ENCODE measurements around the gene DSCAM. TPM values are rescaled to one million over a fixed set of nuclear protein-coding genes. Genes with fewer than 3 reads are reported as not detected.

DSCAM gene
- total and polyA plus RNA-seq, 10 of the 15 experiments (the other 5 are each of a cell fraction or from before 2014, with no cell fraction given), result not detected

DNA sequence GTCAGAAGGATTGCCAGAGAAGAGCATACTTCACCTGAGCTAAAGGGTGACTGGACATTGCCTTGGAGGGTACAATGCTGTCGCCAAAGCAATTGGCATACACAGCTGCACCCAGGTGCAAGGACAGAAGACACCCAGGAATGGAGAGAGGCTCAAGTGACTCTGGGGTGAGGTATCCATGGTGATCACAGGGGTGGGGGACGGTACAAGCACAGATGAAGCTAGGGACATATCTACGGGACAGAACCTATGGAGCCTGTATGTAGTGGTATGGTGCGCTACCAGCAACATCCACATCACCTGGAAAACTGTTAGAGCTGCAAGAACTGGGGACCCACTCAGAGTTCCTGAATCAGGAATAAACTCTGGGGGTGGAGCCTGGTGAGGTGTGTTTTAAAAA lies 693.6 kb downstream of the DSCAM start:
- no peaks in the 10 kb centered on the region; the same call in 2 of the 3 replicates for H3K9me3 ChIP-seq (replicated peaks; ENCODE audit: control insufficient read depth, insufficient read depth, low read length)
- H3K27me3 ChIP-seq (replicated peaks in 1 of 2; ENCODE audit: control insufficient read depth in 2 of 2, insufficient read depth in 2 of 2, low read length in 1 of 2), result no peaks in the 10 kb centered on the region
- no peak overlapping the region for H3K9ac ChIP-seq (ENCODE audit: control insufficient read depth, insufficient read depth, low read length)
- no peaks in the 10 kb centered on the region for H3K36me3 ChIP-seq (ENCODE audit: control insufficient read depth in 2 of 2, insufficient read depth in 2 of 2, low read length in 1 of 2)
- POLR2A ChIA-PET, result no interaction called here
- RAD21 ChIA-PET (ENCODE audit: unreplicated experiment), result no interaction called here
- no peak for FAIRE-seq
- H3K4me1 ChIP-seq (ENCODE audit: control insufficient read depth, insufficient read depth, low read length), result no peaks in the 10 kb centered on the region
- 21% methylated on average over 4 of the region's 4 CpGs for WGBS (ENCODE audit: insufficient coverage, insufficient replicate concordance, low lambda C conversion rate, missing lambda C conversion rate)
- no TSS peak for BruUV-seq (replicated peaks)
- no peaks in the 10 kb centered on the region for H4K20me1 ChIP-seq (ENCODE audit: control insufficient read depth, insufficient read depth)
- DNase-seq (ENCODE audit: low read depth, low spot score), result no peak
- in situ Hi-C loops (cut with MboI), result no loop called here
- no peak for TF ChIP-seq TCF3 (IDR thresholded peaks at IDR 0.05; ENCODE audit: borderline replicate concordance, insufficient read depth, low read depth, low read length)
- TF ChIP-seq ZSCAN29 (IDR thresholded peaks at IDR 0.05), result no peak
- TF ChIP-seq MTA2 (IDR thresholded peaks at IDR 0.05; ENCODE audit: low read depth), result no peak
- TF ChIP-seq, protein P1, sequence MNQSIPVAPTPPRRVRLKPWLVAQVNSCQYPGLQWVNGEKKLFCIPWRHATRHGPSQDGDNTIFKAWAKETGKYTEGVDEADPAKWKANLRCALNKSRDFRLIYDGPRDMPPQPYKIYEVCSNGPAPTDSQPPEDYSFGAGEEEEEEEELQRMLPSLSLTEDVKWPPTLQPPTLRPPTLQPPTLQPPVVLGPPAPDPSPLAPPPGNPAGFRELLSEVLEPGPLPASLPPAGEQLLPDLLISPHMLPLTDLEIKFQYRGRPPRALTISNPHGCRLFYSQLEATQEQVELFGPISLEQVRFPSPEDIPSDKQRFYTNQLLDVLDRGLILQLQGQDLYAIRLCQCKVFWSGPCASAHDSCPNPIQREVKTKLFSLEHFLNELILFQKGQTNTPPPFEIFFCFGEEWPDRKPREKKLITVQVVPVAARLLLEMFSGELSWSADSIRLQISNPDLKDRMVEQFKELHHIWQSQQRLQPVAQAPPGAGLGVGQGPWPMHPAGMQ (IDR thresholded peaks at IDR 0.05; ENCODE audit: borderline replicate concordance), result no peak
- TF ChIP-seq MTA3 (IDR thresholded peaks at IDR 0.05; ENCODE audit: borderline replicate concordance, low read length), result no peak
- TF ChIP-seq WRNIP1 (IDR thresholded peaks at IDR 0.05; ENCODE audit: borderline replicate concordance, low read depth, low read length), result no peak
- no peak for TF ChIP-seq POLR2AphosphoS2 (IDR thresholded peaks at IDR 0.05; ENCODE audit: low read depth, low read length)
- SMC1A ChIA-PET (ENCODE audit: uncharacterized antibody, unreplicated experiment), result no interaction called here
- no peak for ATAC-seq
- H3K79me2 ChIP-seq (ENCODE audit: control insufficient read depth, insufficient read depth, low read length), result no peaks in the 10 kb centered on the region
- intact Hi-C loops (cut with micrococcal nuclease; ENCODE audit: unreplicated experiment), result no loop called here
- no peak overlapping the region for H3K4me2 ChIP-seq (ENCODE audit: control insufficient read depth, insufficient read depth)
- CTCF ChIA-PET, result no interaction called here
- no peak overlapping the region for H3K4me3 ChIP-seq
- no peak overlapping the region for H2AFZ ChIP-seq (ENCODE audit: control insufficient read depth, low read depth, low read length)
- H3K27ac ChIP-seq (ENCODE audit: control insufficient read depth, insufficient read depth), result no peak overlapping the region

DNA sequence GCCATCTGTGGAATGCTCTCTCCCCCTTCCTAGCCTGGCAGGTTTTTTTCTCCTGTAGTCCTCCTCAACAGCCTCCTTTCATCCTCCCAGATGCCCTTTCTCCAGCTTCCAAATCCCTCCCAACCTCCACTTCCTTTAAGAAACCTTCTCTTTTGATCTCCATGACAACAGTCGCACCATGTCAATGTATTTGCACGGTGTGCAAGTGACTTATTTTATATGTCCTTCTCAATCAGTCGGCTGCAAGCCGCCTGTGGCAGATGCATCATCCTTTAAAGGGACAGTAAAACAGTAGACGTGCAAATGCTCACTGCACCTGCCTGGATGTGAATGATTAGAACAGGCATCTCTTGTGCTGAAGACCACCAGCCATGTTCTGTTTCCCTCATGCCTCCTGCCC lies 694.5 kb downstream of the DSCAM start:
- WGBS (ENCODE audit: insufficient coverage, insufficient replicate concordance, low lambda C conversion rate, missing lambda C conversion rate), result 13% methylated on average over 5 of the region's 5 CpGs
- ATAC-seq (no peak), DNase-seq (ENCODE audit: low read depth, low spot score) (no peak), FAIRE-seq (no peak)
- Histone ChIP-seq H3K9ac (ENCODE audit: control insufficient read depth, insufficient read depth, low read length) (no peak overlapping the region), H4K20me1 (ENCODE audit: control insufficient read depth, insufficient read depth) (no peaks in the 10 kb centered on the region), H3K36me3 (ENCODE audit: control insufficient read depth in 2 of 2, insufficient read depth in 2 of 2, low read length in 1 of 2) (no peaks in the 10 kb centered on the region), H3K9me3 (replicated peaks; ENCODE audit: control insufficient read depth, insufficient read depth, low read length) (no peaks in the 10 kb centered on the region; the same call in 2 of the 3 replicates), H3K4me1 (ENCODE audit: control insufficient read depth, insufficient read depth, low read length) (no peaks in the 10 kb centered on the region), H3K27me3 (replicated peaks in 1 of 2; ENCODE audit: control insufficient read depth in 2 of 2, insufficient read depth in 2 of 2, low read length in 1 of 2) (no peaks in the 10 kb centered on the region), H3K4me2 (ENCODE audit: control insufficient read depth, insufficient read depth) (no peak overlapping the region), H3K27ac (ENCODE audit: control insufficient read depth, insufficient read depth) (no peak overlapping the region), H3K79me2 (ENCODE audit: control insufficient read depth, insufficient read depth, low read length) (no peaks in the 10 kb centered on the region), H2AFZ (ENCODE audit: control insufficient read depth, low read depth, low read length) (no peak overlapping the region), H3K4me3 (no peak overlapping the region)
- BruUV-seq (replicated peaks), result no TSS peak
- SMC1A ChIA-PET (ENCODE audit: uncharacterized antibody, unreplicated experiment), result no interaction called here
- RAD21 ChIA-PET (ENCODE audit: unreplicated experiment), result no interaction called here
- in situ Hi-C loops (cut with MboI), result no loop called here
- CTCF ChIA-PET, result no interaction called here
- intact Hi-C loops (cut with micrococcal nuclease; ENCODE audit: unreplicated experiment), result no loop called here
- POLR2A ChIA-PET, result no interaction called here
- no peak for TF ChIP-seq ZNF622 (IDR thresholded peaks at IDR 0.05)
- TF ChIP-seq, protein P2, sequence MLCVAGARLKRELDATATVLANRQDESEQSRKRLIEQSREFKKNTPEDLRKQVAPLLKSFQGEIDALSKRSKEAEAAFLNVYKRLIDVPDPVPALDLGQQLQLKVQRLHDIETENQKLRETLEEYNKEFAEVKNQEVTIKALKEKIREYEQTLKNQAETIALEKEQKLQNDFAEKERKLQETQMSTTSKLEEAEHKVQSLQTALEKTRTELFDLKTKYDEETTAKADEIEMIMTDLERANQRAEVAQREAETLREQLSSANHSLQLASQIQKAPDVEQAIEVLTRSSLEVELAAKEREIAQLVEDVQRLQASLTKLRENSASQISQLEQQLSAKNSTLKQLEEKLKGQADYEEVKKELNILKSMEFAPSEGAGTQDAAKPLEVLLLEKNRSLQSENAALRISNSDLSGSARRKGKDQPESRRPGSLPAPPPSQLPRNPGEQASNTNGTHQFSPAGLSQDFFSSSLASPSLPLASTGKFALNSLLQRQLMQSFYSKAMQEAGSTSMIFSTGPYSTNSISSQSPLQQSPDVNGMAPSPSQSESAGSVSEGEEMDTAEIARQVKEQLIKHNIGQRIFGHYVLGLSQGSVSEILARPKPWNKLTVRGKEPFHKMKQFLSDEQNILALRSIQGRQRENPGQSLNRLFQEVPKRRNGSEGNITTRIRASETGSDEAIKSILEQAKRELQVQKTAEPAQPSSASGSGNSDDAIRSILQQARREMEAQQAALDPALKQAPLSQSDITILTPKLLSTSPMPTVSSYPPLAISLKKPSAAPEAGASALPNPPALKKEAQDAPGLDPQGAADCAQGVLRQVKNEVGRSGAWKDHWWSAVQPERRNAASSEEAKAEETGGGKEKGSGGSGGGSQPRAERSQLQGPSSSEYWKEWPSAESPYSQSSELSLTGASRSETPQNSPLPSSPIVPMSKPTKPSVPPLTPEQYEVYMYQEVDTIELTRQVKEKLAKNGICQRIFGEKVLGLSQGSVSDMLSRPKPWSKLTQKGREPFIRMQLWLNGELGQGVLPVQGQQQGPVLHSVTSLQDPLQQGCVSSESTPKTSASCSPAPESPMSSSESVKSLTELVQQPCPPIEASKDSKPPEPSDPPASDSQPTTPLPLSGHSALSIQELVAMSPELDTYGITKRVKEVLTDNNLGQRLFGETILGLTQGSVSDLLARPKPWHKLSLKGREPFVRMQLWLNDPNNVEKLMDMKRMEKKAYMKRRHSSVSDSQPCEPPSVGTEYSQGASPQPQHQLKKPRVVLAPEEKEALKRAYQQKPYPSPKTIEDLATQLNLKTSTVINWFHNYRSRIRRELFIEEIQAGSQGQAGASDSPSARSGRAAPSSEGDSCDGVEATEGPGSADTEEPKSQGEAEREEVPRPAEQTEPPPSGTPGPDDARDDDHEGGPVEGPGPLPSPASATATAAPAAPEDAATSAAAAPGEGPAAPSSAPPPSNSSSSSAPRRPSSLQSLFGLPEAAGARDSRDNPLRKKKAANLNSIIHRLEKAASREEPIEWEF (IDR thresholded peaks at IDR 0.05; ENCODE audit: insufficient replicate concordance, low read depth, low read length), result no peak

Data from GM12878 (cell line).